K562 (cell line): ENCODE measurements around the gene AGPAT3. TPM values are rescaled to one million over a fixed set of nuclear protein-coding genes. Genes with fewer than 3 reads are reported as not detected.
"Not testable (repeated sequence)": the region's sequence is repeated elsewhere in the genome, so short reads cannot be mapped to it uniquely, and the experiment has no call there.

Experiments used
- ATAC-seq: fragments of 200-7000 bp; cut with Tn5 transposase; 3 replicates; pipeline ENCODE4 v1.9.1; 2020; ENCODE audit warnings: moderate library complexity
- BruUV-seq: library from RNA; stranded (reverse); fragments of 400-500 nt; replicated peaks from 2 replicates; lab custom pipeline; 2021; lab: Mats Ljungman, UMichigan
- CTCF ChIA-PET: fragments of 300-600 bp; formaldehyde crosslinking; extraction: SDS; loops from one replicate; lab custom pipeline; 2021; ENCODE audit warnings: low intra/inter-chr PET ratio; lab: Yijun Ruan, JAX
- POLR2A ChIA-PET: fragments of 300-600, 350-650 bp; sonication (Branson Sonifier 250); formaldehyde crosslinking; extraction: SDS; loops from one replicate; lab custom pipeline; 2021; ENCODE audit warnings: antibody characterized with exemption, inconsistent platforms; lab: Yijun Ruan, JAX
- DNase-seq, 4 experiments: peaks; one replicate each; pipeline versions ENCODE4 v3.0.0 to v3.0.0-alpha.2; 2011 to 2018; ENCODE audit warnings: low spot score in 3 of 4, mixed read lengths in 3 of 4; ENCODE audit errors: extremely low read depth in 1 of 4
- FAIRE-seq: peaks from 2 replicates; lab custom pipeline; 2011; peaks lifted over from hg19 to GRCh38; lab: Jason Lieb, UNC
- H2AFZ ChIP-seq: 2 replicates; pipeline ENCODE4 v1.6.0; 2011; ENCODE audit warnings: low read depth, low read length, control low read depth, inconsistent platforms
- H3K27ac ChIP-seq: fragments of 200-600 bp; 3 replicates; pipeline ENCODE4 v1.8.0; 2011; ENCODE audit warnings: low read depth, mild to moderate bottlenecking, control low read depth, inconsistent platforms, low read length, moderate library complexity, mixed read lengths; ENCODE audit errors: extremely low read depth
- H3K27me3 ChIP-seq, 2 experiments: fragments of 300-600 bp in 1 of 2; 2 replicates in 1 of 2; 3 replicates in 1 of 2; pipeline versions ENCODE4 v1.6.0 to v1.8.0; 2011; ENCODE audit warnings: inconsistent platforms in 2 of 2, low read length in 2 of 2, mild to moderate bottlenecking in 1 of 2, mixed read lengths in 1 of 2, moderate library complexity in 1 of 2; ENCODE audit not compliant: control insufficient read depth in 2 of 2, insufficient read depth in 2 of 2
- H3K36me3 ChIP-seq: fragments of 300-600 bp; 3 replicates; pipeline ENCODE4 v1.8.0; 2011; ENCODE audit warnings: mild to moderate bottlenecking, low read length, inconsistent platforms; ENCODE audit not compliant: control insufficient read depth, insufficient read depth
- H3K4me1 ChIP-seq, 2 experiments: fragments of 200-600 bp in 1 of 2; replicated peaks in 1 of 2; 2 replicates in 1 of 2; 3 replicates in 1 of 2; pipeline versions ENCODE4 v1.5.1 to v1.8.0; 2011; ENCODE audit warnings: inconsistent platforms in 2 of 2, low read length in 2 of 2, mild to moderate bottlenecking in 1 of 2, mixed read lengths in 1 of 2, moderate library complexity in 1 of 2; ENCODE audit not compliant: control insufficient read depth in 2 of 2, insufficient read depth in 2 of 2
- H3K4me2 ChIP-seq: 2 replicates; pipeline ENCODE4 v1.6.1; 2011; ENCODE audit warnings: low read length, control low read depth, inconsistent platforms, mixed read lengths; ENCODE audit not compliant: insufficient read depth
- H3K4me3 ChIP-seq: fragments of 200-600 bp; sonication (generic), shearing (Covaris generic); 2 replicates; pipeline ENCODE4 v1.5.1; 2016; ENCODE audit warnings: control low read depth, inconsistent platforms
- H3K79me2 ChIP-seq: fragments of 200-600 bp; 3 replicates; pipeline ENCODE4 v1.8.0; 2011; ENCODE audit warnings: low read length, inconsistent platforms; ENCODE audit not compliant: control insufficient read depth, insufficient read depth
- H3K9ac ChIP-seq, 2 experiments: 2 replicates each; pipeline versions ENCODE4 v1.6.0 to v1.6.1; 2011; ENCODE audit warnings: low read depth in 2 of 2, low read length in 2 of 2, control low read depth in 1 of 2, inconsistent platforms in 1 of 2, mild to moderate bottlenecking in 1 of 2, mixed read lengths in 1 of 2; ENCODE audit not compliant: insufficient read depth in 1 of 2
- H3K9me1 ChIP-seq: one replicate; pipeline ENCODE4 v1.6.0; 2011; ENCODE audit warnings: inconsistent platforms, mild to moderate bottlenecking, low read length, moderate library complexity; ENCODE audit not compliant: control insufficient read depth, insufficient read depth
- H3K9me3 ChIP-seq: replicated peaks from 2 replicates; pipeline ENCODE4 v1.5.1; 2011; ENCODE audit warnings: low read depth, low read length, inconsistent platforms; ENCODE audit not compliant: control insufficient read depth, insufficient read depth
- H4K20me1 ChIP-seq: replicated peaks from 2 replicates; pipeline ENCODE4 v1.6.1; 2011; ENCODE audit warnings: low read length, inconsistent platforms, mixed read lengths; ENCODE audit not compliant: control insufficient read depth, insufficient read depth
- CBFA2T3 ChIP-seq: fragments of 450-650 bp; IDR thresholded peaks from 2 replicates; pipeline ENCODE4 v1.6.1; 2017
- KDM1A ChIP-seq, 2 experiments: fragments of 450-650 bp; IDR thresholded peaks; 2 replicates each; pipeline ENCODE4 v1.6.1; 2016; ENCODE audit warnings: mild to moderate bottlenecking in 2 of 2
- POLR2G ChIP-seq: fragments of 200-400 bp; formaldehyde crosslinking; IDR thresholded peaks from 2 replicates; pipeline ENCODE4 v1.6.1; 2017; ENCODE audit warnings: low read depth, mild to moderate bottlenecking, antibody characterized with exemption, low read length, moderate library complexity
- WGBS: fragments of 100-300 bp; shearing (Covaris generic); methylation state at CpG from one replicate; pipeline ENCODE4 v1.1.6; 2016; ENCODE audit warnings: low coverage, mixed read lengths; ENCODE audit not compliant: insufficient coverage; ENCODE audit errors: missing lambda C conversion rate; 5-methylcytosine and 5-hydroxymethylcytosine counted together
- in situ Hi-C: fragments of 300-500 bp; cut with MboI; formaldehyde crosslinking; loops from 4 replicates; pipeline ENCODE4 v1.15.0; 2018; ENCODE audit warnings: inconsistent platforms, mixed read lengths
- intact Hi-C: fragments of 100-400 bp; cut with micrococcal nuclease; formaldehyde crosslinking; loops from 2 replicates; pipeline ENCODE4 v1.14.2; 2022
- polyA plus RNA-seq, 8 experiments: library from polyadenylated mRNA; depleted of rRNA in 4 of 8; stranded (reverse) in 5 of 8; unstranded in 3 of 8; fragments of >200 nt; fragmentation: Nextera tagmentation in 2 of 8; fragmentation: Illumina TruSeq in 1 of 8; extraction: Ambion mirVana in 2 of 8; extraction: Trizol in 1 of 8; gene quantifications; 2 replicates each; pipeline versions ENCODE4 v1.2.1 to v1.2.3, GENCODE V29; 2011 to 2014; ENCODE audit warnings: inconsistent platforms in 1 of 8, missing spikeins in 1 of 8
- total RNA-seq, 7 experiments: library from RNA; depleted of rRNA in 6 of 7; stranded (reverse); fragments of >200 nt in 6 of 7; fragmentation: Illumina TruSeq in 2 of 7; extraction: Trizol in 2 of 7; gene quantifications; 2 replicates each; pipeline versions ENCODE4 v1.2.1 to v1.2.3, GENCODE V29; 2011 to 2021; ENCODE audit warnings: low replicate concordance in 1 of 7

The AGPAT3 gene
- total and polyA plus RNA-seq, 9 of the 15 experiments (the other 6 are each of a cell fraction or from before 2014, with no cell fraction given), result 1.5 to 88.4 (median 35.7) TPM

DNA sequence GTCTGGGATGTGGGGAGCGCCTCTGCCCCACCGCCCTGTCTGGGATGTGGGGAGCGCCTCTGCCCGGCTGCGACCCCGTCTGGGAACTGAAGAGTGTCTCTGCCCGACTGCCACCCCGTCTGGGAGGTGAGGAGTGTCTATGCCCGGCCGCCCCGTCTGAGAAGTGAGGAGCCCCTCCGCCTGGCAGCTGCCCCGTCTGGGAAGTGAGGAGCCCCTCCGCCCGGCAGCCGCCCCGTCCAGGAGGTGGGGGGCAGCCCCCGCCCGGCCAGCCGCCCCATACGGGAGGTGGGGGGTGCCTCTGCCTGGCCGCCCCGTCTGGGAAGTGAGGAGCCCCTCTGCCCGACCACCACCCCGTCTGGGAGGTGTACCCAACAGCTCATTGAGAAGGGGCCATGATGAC lies 42.9 kb upstream of the AGPAT3 start:
- H3K79me2 ChIP-seq, H3K27ac ChIP-seq, BruUV-seq, H4K20me1 ChIP-seq, DNase-seq, H3K36me3 ChIP-seq, in situ Hi-C loops, CTCF ChIA-PET, H3K4me2 ChIP-seq, intact Hi-C loops, H2AFZ ChIP-seq, H3K9me1 ChIP-seq, H3K4me3 ChIP-seq, ATAC-seq, H3K9ac ChIP-seq, FAIRE-seq, H3K9me3 ChIP-seq, H3K27me3 ChIP-seq, POLR2A ChIA-PET: not testable (repeated sequence)
- peaks cover 18 to 68% of the 10 kb centered on the region in 2 experiments; a peak in 4 of 5 replicates for H3K4me1 ChIP-seq
- TF ChIP-seq POLR2G, result 0 out of 2 replicates have a peak, but pooled peaks have one; percentile 47
- WGBS, result 81% methylated on average over 9 of the region's 25 CpGs

DNA sequence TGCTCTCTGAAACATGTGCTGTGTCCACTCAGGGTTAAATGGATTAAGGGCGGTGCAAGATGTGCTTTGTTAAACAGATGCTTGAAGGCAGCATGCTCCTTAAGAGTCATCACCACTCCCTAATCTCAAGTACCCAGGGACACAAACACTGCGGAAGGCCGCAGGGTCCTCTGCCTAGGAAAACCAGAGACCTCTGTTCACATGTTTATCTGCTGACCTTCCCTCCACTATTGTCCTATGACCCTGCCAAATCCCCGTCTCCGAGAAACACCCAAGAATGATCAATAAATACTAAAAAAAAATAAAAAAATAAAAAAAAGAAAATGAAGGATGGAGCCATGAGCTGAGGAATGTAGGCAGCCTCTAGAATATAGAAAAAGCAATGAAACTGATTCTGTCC lies 42.3 kb upstream of the AGPAT3 start:
- intact Hi-C loops, BruUV-seq: not testable (repeated sequence)
- WGBS, result 32% methylated on average over 2 of the region's 5 CpGs

More for the DNA sequence above, 42.3 kb upstream of the AGPAT3 start:
- H3K79me2 ChIP-seq, H3K36me3 ChIP-seq, H3K9me1 ChIP-seq, H4K20me1 ChIP-seq, H3K4me2 ChIP-seq, H3K4me3 ChIP-seq, H3K27me3 ChIP-seq, in situ Hi-C loops, DNase-seq, H3K9ac ChIP-seq, H2AFZ ChIP-seq, ATAC-seq, H3K27ac ChIP-seq, H3K9me3 ChIP-seq, FAIRE-seq: not testable (repeated sequence)
- peaks cover 18 to 63% of the 10 kb centered on the region in 2 experiments; a peak in 4 of 5 replicates for H3K4me1 ChIP-seq
- POLR2A ChIA-PET, result interaction anchor here (2.2 kb wide), 1 partner anchor 14 kb away, joined by 9 read pairs; no protein-coding TSS in a partner anchor
- CTCF ChIA-PET, result interaction anchor here (0.7 kb wide), 1 partner anchor 960 kb away, joined by 4 read pairs; no protein-coding TSS in a partner anchor
- peak; percentile 52 for TF ChIP-seq CBFA2T3
- peak in 1 of 2 experiments; percentile 57; a peak in 2 of 4 replicates for TF ChIP-seq KDM1A (IDR thresholded peaks at IDR 0.05)
